ENCODE results near the gene DEAF1.
"Not testable (repeated sequence)": the region's sequence is repeated elsewhere in the genome, so short reads cannot be mapped to it uniquely, and the experiment has no call there.

The DEAF1 gene

GRCh38 chr11:694563-695287 lies at the start of gene DEAF1:
TSS of gene DEAF1 (minus strand) at chr11:695222. CDS start at chr11:695047, 175 bp downstream.
- no peak for FAIRE-seq

GRCh38 chr11:742571-743201 lies 47.7 kb upstream of the DEAF1 start:
- FAIRE-seq (no peak), DNase-seq (ENCODE audit: insufficient read length, low spot score) (no peak)
- no peak for TF ChIP-seq POLR2A (IDR thresholded peaks at IDR 0.05; ENCODE audit: low read depth, low read length)

More at GRCh38 chr11:694563-695287, at the start of gene DEAF1:
- peak; percentile 33; the same call in 1 of the 2 replicates for TF ChIP-seq POLR2A (IDR thresholded peaks at IDR 0.05; ENCODE audit: low read depth, low read length)
- DNase-seq (ENCODE audit: insufficient read length, low spot score), result peak; percentile 73

GRCh38 chr11:742156-742546 lies 47.1 kb upstream of the DEAF1 start:
- no peak for TF ChIP-seq POLR2A (IDR thresholded peaks at IDR 0.05; ENCODE audit: low read depth, low read length)
- FAIRE-seq (no peak), DNase-seq (ENCODE audit: insufficient read length, low spot score) (no peak)

GRCh38 chr11:737899-738298 lies 42.9 kb upstream of the DEAF1 start:
- DNase-seq (ENCODE audit: insufficient read length, low spot score); FAIRE-seq: not testable (repeated sequence)

GRCh38 chr11:737366-737765 lies 42.3 kb upstream of the DEAF1 start:
- FAIRE-seq, result no peak
- no peak for TF ChIP-seq POLR2A (IDR thresholded peaks at IDR 0.05; ENCODE audit: low read depth, low read length)

GRCh38 chr11:734541-734940 lies 39.5 kb upstream of the DEAF1 start:
- not testable (repeated sequence) for DNase-seq (ENCODE audit: insufficient read length, low spot score); FAIRE-seq

More at GRCh38 chr11:737366-737765, 42.3 kb upstream of the DEAF1 start:
- DNase-seq (ENCODE audit: insufficient read length, low spot score), result no peak

GRCh38 chr11:733072-733471 lies 38.0 kb upstream of the DEAF1 start:
- no peak for TF ChIP-seq POLR2A (IDR thresholded peaks at IDR 0.05; ENCODE audit: low read depth, low read length)
- FAIRE-seq, result no peak
- DNase-seq (ENCODE audit: insufficient read length, low spot score), result no peak

GRCh38 chr11:729492-730074 lies 34.6 kb upstream of the DEAF1 start:
- FAIRE-seq (no peak), DNase-seq (ENCODE audit: insufficient read length, low spot score) (no peak)
- TF ChIP-seq POLR2A (IDR thresholded peaks at IDR 0.05; ENCODE audit: low read depth, low read length), result no peak

GRCh38 chr11:728901-729491 lies 34.0 kb upstream of the DEAF1 start:
- DNase-seq (ENCODE audit: insufficient read length, low spot score), result no peak
- FAIRE-seq, result no peak

GRCh38 chr11:727859-728748 lies 33.1 kb upstream of the DEAF1 start:
- FAIRE-seq, result peak; percentile 86
- DNase-seq (ENCODE audit: insufficient read length, low spot score), result peak; percentile 100
- no peak for TF ChIP-seq POLR2A (IDR thresholded peaks at IDR 0.05; ENCODE audit: low read depth, low read length)

More at GRCh38 chr11:728901-729491, 34.0 kb upstream of the DEAF1 start:
- no peak for TF ChIP-seq POLR2A (IDR thresholded peaks at IDR 0.05; ENCODE audit: low read depth, low read length)

- TF ChIP-seq POLR2A (IDR thresholded peaks at IDR 0.05; ENCODE audit: low read depth, low read length), result no peak
- DNase-seq (ENCODE audit: insufficient read length, low spot score) (no peak), FAIRE-seq (no peak)
These were observed 32.3 kb upstream of the DEAF1 start for GRCh38 chr11:727281-727701.

GRCh38 chr11:726278-727220 lies 31.5 kb upstream of the DEAF1 start:
- no peak for TF ChIP-seq POLR2A (IDR thresholded peaks at IDR 0.05; ENCODE audit: low read depth, low read length)
- DNase-seq (ENCODE audit: insufficient read length, low spot score), result no peak
- no peak for FAIRE-seq

Measured in H54 (cell line).